ENCODE results near the gene TMEM181.

DNA sequence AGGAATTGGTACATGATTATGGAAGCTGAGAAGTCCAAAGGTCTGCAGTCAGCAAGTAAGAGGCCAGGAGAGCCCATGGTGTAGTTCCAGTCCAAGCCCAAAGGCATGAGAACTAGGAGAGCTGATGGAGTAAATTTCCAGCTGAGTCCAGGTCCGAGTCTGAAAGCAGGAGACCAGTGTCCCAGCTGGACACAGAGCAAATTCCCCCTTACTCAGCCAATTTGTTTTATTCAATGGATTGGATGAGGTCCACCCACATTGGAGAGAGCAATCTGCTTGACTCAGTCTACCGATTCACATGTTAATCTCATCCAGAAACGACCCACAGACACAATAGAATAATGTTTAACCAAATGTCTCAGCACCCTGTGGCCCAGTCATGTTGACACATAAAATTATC lies 14.9 kb downstream of the TMEM181 start:
- TF ChIP-seq, protein P1, sequence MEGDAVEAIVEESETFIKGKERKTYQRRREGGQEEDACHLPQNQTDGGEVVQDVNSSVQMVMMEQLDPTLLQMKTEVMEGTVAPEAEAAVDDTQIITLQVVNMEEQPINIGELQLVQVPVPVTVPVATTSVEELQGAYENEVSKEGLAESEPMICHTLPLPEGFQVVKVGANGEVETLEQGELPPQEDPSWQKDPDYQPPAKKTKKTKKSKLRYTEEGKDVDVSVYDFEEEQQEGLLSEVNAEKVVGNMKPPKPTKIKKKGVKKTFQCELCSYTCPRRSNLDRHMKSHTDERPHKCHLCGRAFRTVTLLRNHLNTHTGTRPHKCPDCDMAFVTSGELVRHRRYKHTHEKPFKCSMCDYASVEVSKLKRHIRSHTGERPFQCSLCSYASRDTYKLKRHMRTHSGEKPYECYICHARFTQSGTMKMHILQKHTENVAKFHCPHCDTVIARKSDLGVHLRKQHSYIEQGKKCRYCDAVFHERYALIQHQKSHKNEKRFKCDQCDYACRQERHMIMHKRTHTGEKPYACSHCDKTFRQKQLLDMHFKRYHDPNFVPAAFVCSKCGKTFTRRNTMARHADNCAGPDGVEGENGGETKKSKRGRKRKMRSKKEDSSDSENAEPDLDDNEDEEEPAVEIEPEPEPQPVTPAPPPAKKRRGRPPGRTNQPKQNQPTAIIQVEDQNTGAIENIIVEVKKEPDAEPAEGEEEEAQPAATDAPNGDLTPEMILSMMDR (conservative IDR thresholded peaks at IDR 0.05; ENCODE audit: low read depth in 2 of 2), result no peak
- TF ChIP-seq EZH2 (IDR thresholded peaks at IDR 0.05; ENCODE audit: low read depth, unreplicated experiment) (no peak), POLR2AphosphoS5 (IDR thresholded peaks at IDR 0.05; ENCODE audit: low read depth) (no peak), ZNF331 (CRISPR knock-in tag; IDR thresholded peaks at IDR 0.05; ENCODE audit: low read depth) (no peak), ZNF114 (CRISPR knock-in tag; IDR thresholded peaks at IDR 0.05) (no peak), JUNB (IDR thresholded peaks at IDR 0.05; ENCODE audit: unreplicated experiment) (no peak), EZH2phosphoT487 (IDR thresholded peaks at IDR 0.05; ENCODE audit: unreplicated experiment) (no peak), NANOG (IDR thresholded peaks at IDR 0.05; ENCODE audit: borderline replicate concordance) (no peak), CREB1 (CRISPR knock-in tag; IDR thresholded peaks at IDR 0.05; ENCODE audit: low read depth) (no peak)
- TF ChIP-seq, protein P2, sequence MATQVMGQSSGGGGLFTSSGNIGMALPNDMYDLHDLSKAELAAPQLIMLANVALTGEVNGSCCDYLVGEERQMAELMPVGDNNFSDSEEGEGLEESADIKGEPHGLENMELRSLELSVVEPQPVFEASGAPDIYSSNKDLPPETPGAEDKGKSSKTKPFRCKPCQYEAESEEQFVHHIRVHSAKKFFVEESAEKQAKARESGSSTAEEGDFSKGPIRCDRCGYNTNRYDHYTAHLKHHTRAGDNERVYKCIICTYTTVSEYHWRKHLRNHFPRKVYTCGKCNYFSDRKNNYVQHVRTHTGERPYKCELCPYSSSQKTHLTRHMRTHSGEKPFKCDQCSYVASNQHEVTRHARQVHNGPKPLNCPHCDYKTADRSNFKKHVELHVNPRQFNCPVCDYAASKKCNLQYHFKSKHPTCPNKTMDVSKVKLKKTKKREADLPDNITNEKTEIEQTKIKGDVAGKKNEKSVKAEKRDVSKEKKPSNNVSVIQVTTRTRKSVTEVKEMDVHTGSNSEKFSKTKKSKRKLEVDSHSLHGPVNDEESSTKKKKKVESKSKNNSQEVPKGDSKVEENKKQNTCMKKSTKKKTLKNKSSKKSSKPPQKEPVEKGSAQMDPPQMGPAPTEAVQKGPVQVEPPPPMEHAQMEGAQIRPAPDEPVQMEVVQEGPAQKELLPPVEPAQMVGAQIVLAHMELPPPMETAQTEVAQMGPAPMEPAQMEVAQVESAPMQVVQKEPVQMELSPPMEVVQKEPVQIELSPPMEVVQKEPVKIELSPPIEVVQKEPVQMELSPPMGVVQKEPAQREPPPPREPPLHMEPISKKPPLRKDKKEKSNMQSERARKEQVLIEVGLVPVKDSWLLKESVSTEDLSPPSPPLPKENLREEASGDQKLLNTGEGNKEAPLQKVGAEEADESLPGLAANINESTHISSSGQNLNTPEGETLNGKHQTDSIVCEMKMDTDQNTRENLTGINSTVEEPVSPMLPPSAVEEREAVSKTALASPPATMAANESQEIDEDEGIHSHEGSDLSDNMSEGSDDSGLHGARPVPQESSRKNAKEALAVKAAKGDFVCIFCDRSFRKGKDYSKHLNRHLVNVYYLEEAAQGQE (IDR thresholded peaks at IDR 0.05; ENCODE audit: unreplicated experiment), result no peak
- TF ChIP-seq, protein P3, sequence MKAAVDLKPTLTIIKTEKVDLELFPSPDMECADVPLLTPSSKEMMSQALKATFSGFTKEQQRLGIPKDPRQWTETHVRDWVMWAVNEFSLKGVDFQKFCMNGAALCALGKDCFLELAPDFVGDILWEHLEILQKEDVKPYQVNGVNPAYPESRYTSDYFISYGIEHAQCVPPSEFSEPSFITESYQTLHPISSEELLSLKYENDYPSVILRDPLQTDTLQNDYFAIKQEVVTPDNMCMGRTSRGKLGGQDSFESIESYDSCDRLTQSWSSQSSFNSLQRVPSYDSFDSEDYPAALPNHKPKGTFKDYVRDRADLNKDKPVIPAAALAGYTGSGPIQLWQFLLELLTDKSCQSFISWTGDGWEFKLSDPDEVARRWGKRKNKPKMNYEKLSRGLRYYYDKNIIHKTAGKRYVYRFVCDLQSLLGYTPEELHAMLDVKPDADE (IDR thresholded peaks at IDR 0.05), result no peak

Measured in GM23338 (cell line).